Natural killer cell (primary cell): ENCODE results near the gene LEMD2. TPM values are rescaled to one million over a fixed set of nuclear protein-coding genes. Genes with fewer than 3 reads are reported as not detected.

Source experiments
- ATAC-seq, 3 donors: fragments of 150-1000 bp in 2 of 3; fragments of 200-7000 bp in 1 of 3; cut with Tn5 transposase; 1 replicate in 1 of 3; 2 replicates in 2 of 3; pipeline ENCODE4 v1.10.0; 2021; ENCODE audit warnings: mild to moderate bottlenecking in 2 of 3, moderate library complexity in 2 of 3
- DNase-seq, 2 donors: peaks; one replicate each; pipeline versions ENCODE4 v3.0.0 to v3.0.0-alpha.2; 2013 to 2021; ENCODE audit warnings: mixed read lengths in 1 of 2
- H3K27ac ChIP-seq: one replicate; pipeline ENCODE4 v1.5.1; 2013; ENCODE audit warnings: mild to moderate bottlenecking, low read length
- H3K27me3 ChIP-seq: one replicate; pipeline ENCODE4 v1.6.1; 2013; ENCODE audit warnings: low read length; ENCODE audit not compliant: control insufficient read depth, insufficient read depth
- H3K36me3 ChIP-seq: one replicate; pipeline ENCODE4 v1.6.1; 2013; ENCODE audit warnings: low read length; ENCODE audit not compliant: control insufficient read depth, insufficient read depth
- H3K4me1 ChIP-seq: one replicate; pipeline ENCODE4 v1.6.1; 2013; ENCODE audit warnings: low read length; ENCODE audit not compliant: control insufficient read depth, insufficient read depth
- H3K4me3 ChIP-seq: one replicate; pipeline ENCODE4 v1.5.1; 2013; ENCODE audit warnings: low read length
- H3K9me3 ChIP-seq: one replicate; pipeline ENCODE4 v1.6.1; 2013; ENCODE audit warnings: low read length; ENCODE audit not compliant: control insufficient read depth, insufficient read depth
- H3K27ac Mint-ChIP-seq, 2 donors: one replicate each; pipeline ENCODE4 v1.8.0; 2022; ENCODE audit warnings: mild to moderate bottlenecking in 2 of 2, mixed read lengths in 2 of 2, moderate library complexity in 1 of 2
- H3K27me3 Mint-ChIP-seq, 2 donors: one replicate each; pipeline ENCODE4 v1.8.0; 2022; ENCODE audit warnings: low read depth in 2 of 2, mixed read lengths in 2 of 2
- H3K36me3 Mint-ChIP-seq: one replicate; pipeline ENCODE4 v1.8.0; 2022; ENCODE audit warnings: mixed read lengths
- H3K4me1 Mint-ChIP-seq, 2 donors: one replicate each; pipeline ENCODE4 v1.8.0; 2022; ENCODE audit warnings: mixed read lengths in 2 of 2
- H3K4me3 Mint-ChIP-seq: one replicate; pipeline ENCODE4 v1.8.0; 2022; ENCODE audit warnings: mild to moderate bottlenecking, moderate library complexity, mixed read lengths
- H3K9me3 Mint-ChIP-seq, 2 donors: one replicate each; pipeline ENCODE4 v1.8.0; 2022; ENCODE audit warnings: mixed read lengths in 2 of 2
- WGBS: methylation state at CpG from one replicate; pipeline ENCODE4 v1.1.7; 2013; ENCODE audit warnings: missing lambda C conversion rate; ENCODE audit not compliant: insufficient coverage; 5-methylcytosine and 5-hydroxymethylcytosine counted together
- intact Hi-C: fragments of 100-400 bp; cut with micrococcal nuclease; formaldehyde crosslinking; loops from one replicate; pipeline ENCODE4 v1.14.2; 2022
- total RNA-seq, 4 donors: library from RNA; stranded (reverse); fragments of 120-200 nt in 1 of 4; gene quantifications; one replicate each; pipeline versions ENCODE4 v1.2.3 to v1.2.4, GENCODE V29; 2013 to 2022
- TF ChIP-seq, protein P1 (sequence below): fragments of 200-600 bp; IDR thresholded peaks from one replicate; pipeline ENCODE4 v1.8.0; 2022; ENCODE audit warnings: antibody characterized with exemption

Gene LEMD2
- total RNA-seq, 3 donors from 2014 or later (not counting 1 experiment from before 2014, with no cell fraction given): 109 to 133 (median 121) TPM

- Histone ChIP-seq H3K27ac (no peak overlapping the region), H3K27me3 (no peaks in the 10 kb centered on the region), H3K36me3 (peaks cover 71% of the 10 kb centered on the region), H3K9me3 (no peaks in the 10 kb centered on the region), H3K4me1 (peaks cover 30% of the 10 kb centered on the region), H3K4me3 (no peak overlapping the region)
- Mint-ChIP-seq H3K27me3 (no peaks in the 10 kb centered on the region), H3K4me1 (peaks cover 47 to 59% of the 10 kb centered on the region in 2 donors), H3K36me3 (no peaks in the 10 kb centered on the region), H3K27ac (no peak overlapping the region), H3K4me3 (no peak overlapping the region), H3K9me3 (no peaks in the 10 kb centered on the region)
- 97% methylated on average over 8 of the region's 10 CpGs for WGBS
- no peak for ATAC-seq
- TF ChIP-seq, protein P1, sequence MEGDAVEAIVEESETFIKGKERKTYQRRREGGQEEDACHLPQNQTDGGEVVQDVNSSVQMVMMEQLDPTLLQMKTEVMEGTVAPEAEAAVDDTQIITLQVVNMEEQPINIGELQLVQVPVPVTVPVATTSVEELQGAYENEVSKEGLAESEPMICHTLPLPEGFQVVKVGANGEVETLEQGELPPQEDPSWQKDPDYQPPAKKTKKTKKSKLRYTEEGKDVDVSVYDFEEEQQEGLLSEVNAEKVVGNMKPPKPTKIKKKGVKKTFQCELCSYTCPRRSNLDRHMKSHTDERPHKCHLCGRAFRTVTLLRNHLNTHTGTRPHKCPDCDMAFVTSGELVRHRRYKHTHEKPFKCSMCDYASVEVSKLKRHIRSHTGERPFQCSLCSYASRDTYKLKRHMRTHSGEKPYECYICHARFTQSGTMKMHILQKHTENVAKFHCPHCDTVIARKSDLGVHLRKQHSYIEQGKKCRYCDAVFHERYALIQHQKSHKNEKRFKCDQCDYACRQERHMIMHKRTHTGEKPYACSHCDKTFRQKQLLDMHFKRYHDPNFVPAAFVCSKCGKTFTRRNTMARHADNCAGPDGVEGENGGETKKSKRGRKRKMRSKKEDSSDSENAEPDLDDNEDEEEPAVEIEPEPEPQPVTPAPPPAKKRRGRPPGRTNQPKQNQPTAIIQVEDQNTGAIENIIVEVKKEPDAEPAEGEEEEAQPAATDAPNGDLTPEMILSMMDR: no peak
- intact Hi-C loops: no loop called here
- no peak for DNase-seq
Measured at GRCh38 chr6:33783781-33784520, 5.0 kb downstream of the LEMD2 start.

GRCh38 chr6:33782561-33782960, 6.4 kb downstream of the LEMD2 start:
- Histone ChIP-seq H3K27me3 (no peaks in the 10 kb centered on the region), H3K27ac (no peak overlapping the region), H3K4me1 (peaks cover 25% of the 10 kb centered on the region), H3K9me3 (no peaks in the 10 kb centered on the region), H3K4me3 (no peak overlapping the region), H3K36me3 (peaks cover 85% of the 10 kb centered on the region)
- Mint-ChIP-seq H3K4me1 (peaks cover 39 to 51% of the 10 kb centered on the region in 2 donors), H3K4me3 (no peak overlapping the region), H3K27me3 (no peaks in the 10 kb centered on the region), H3K9me3 (no peaks in the 10 kb centered on the region), H3K27ac (peak overlapping the region; percentile 25 to 45), H3K36me3 (no peaks in the 10 kb centered on the region)
- ATAC-seq (no peak), DNase-seq (no peak)
- intact Hi-C loops: no loop called here
- 96% methylated on average over 5 of the region's 5 CpGs for WGBS
- TF ChIP-seq, protein P1: no peak

- no peak for ATAC-seq
- intact Hi-C loops: no loop called here
- Mint-ChIP-seq H3K4me3 (no peak overlapping the region), H3K36me3 (no peaks in the 10 kb centered on the region), H3K27me3 (no peaks in the 10 kb centered on the region), H3K27ac (no peak overlapping the region), H3K9me3 (no peaks in the 10 kb centered on the region), H3K4me1 (peaks cover 27 to 40% of the 10 kb centered on the region in 2 donors)
- no peak for DNase-seq
- Histone ChIP-seq H3K27ac (no peak overlapping the region), H3K27me3 (no peaks in the 10 kb centered on the region), H3K9me3 (no peaks in the 10 kb centered on the region), H3K4me1 (peaks cover 16% of the 10 kb centered on the region), H3K4me3 (no peak overlapping the region), H3K36me3 (peaks cover 90% of the 10 kb centered on the region)
- WGBS: 94% methylated on average over 16 of the region's 16 CpGs
- TF ChIP-seq, protein P1: no peak
Measured at GRCh38 chr6:33781131-33781975, 7.6 kb downstream of the LEMD2 start.
